ENCODE measurements around the gene RAB3GAP1. TPM values are rescaled to one million over a fixed set of nuclear protein-coding genes. Genes with fewer than 3 reads are reported as not detected.

RAB3GAP1 gene
- total RNA-seq, 1 experiment from 2014 or later = 63.4 TPM

GRCh38 chr2:135187270-135187669, 135.2 kb downstream of the RAB3GAP1 start:
- CTCF ChIA-PET = interaction anchor here (0.6 to 0.9 kb wide), 2 partner anchors 37 to 761 kb away, joined by 3 to 6 read pairs; no protein-coding TSS in a partner anchor

GRCh38 chr2:135189148-135189547, 137.1 kb downstream of the RAB3GAP1 start:
- Mint-ChIP-seq H3K4me1 (ENCODE audit: insufficient read depth, unreplicated experiment) (no peaks in the 10 kb centered on the region), H3K4me3 (ENCODE audit: unreplicated experiment) (no peak overlapping the region), H3K36me3 (ENCODE audit: insufficient read depth, unreplicated experiment) (peaks cover 7% of the 10 kb centered on the region), H3K27ac (ENCODE audit: low read depth, unreplicated experiment) (no peak overlapping the region), H3K27me3 (ENCODE audit: insufficient read depth, unreplicated experiment) (no peaks in the 10 kb centered on the region), H3K9me3 (ENCODE audit: unreplicated experiment) (no peaks in the 10 kb centered on the region)
- ChIA-PET POLR2A (no interaction called here), CTCF (no interaction called here)
- no peak for TF ChIP-seq CTCF (IDR thresholded peaks at IDR 0.05; ENCODE audit: unreplicated experiment)
- no peak for DNase-seq (ENCODE audit: unreplicated experiment)
- intact Hi-C loops (cut with micrococcal nuclease) = no loop called here
- BruUV-seq (replicated peaks) = no TSS peak

More at GRCh38 chr2:135187270-135187669, 135.2 kb downstream of the RAB3GAP1 start:
- BruUV-seq (replicated peaks) = no TSS peak
- H3K27ac Mint-ChIP-seq (ENCODE audit: low read depth, unreplicated experiment) = no peak overlapping the region
- H3K36me3 Mint-ChIP-seq (ENCODE audit: insufficient read depth, unreplicated experiment) = peaks cover 13% of the 10 kb centered on the region
- no peaks in the 10 kb centered on the region for H3K9me3 Mint-ChIP-seq (ENCODE audit: unreplicated experiment)
- H3K4me3 Mint-ChIP-seq (ENCODE audit: unreplicated experiment) = no peak overlapping the region
- no peaks in the 10 kb centered on the region for H3K4me1 Mint-ChIP-seq (ENCODE audit: insufficient read depth, unreplicated experiment)
- H3K27me3 Mint-ChIP-seq (ENCODE audit: insufficient read depth, unreplicated experiment) = no peaks in the 10 kb centered on the region
- TF ChIP-seq CTCF (IDR thresholded peaks at IDR 0.05; ENCODE audit: unreplicated experiment) = no peak
- POLR2A ChIA-PET = no interaction called here
- intact Hi-C loops (cut with micrococcal nuclease) = no loop called here
- no peak for DNase-seq (ENCODE audit: unreplicated experiment)

- peaks cover 7% of the 10 kb centered on the region for H3K36me3 Mint-ChIP-seq (ENCODE audit: insufficient read depth, unreplicated experiment)
- no peak for TF ChIP-seq CTCF (IDR thresholded peaks at IDR 0.05; ENCODE audit: unreplicated experiment)
- ChIA-PET POLR2A (interaction anchor here (0.6 kb wide), 1 partner anchor 181 kb away, joined by 3 read pairs; no protein-coding TSS in a partner anchor), CTCF (no interaction called here)
- H3K4me1 Mint-ChIP-seq (ENCODE audit: insufficient read depth, unreplicated experiment) = no peaks in the 10 kb centered on the region
- intact Hi-C loops (cut with micrococcal nuclease) = no loop called here
- no peak for DNase-seq (ENCODE audit: unreplicated experiment)
- H3K9me3 Mint-ChIP-seq (ENCODE audit: unreplicated experiment) = no peaks in the 10 kb centered on the region
- H3K4me3 Mint-ChIP-seq (ENCODE audit: unreplicated experiment) = no peak overlapping the region
- no peaks in the 10 kb centered on the region for H3K27me3 Mint-ChIP-seq (ENCODE audit: insufficient read depth, unreplicated experiment)
- no peak overlapping the region for H3K27ac Mint-ChIP-seq (ENCODE audit: low read depth, unreplicated experiment)
- no TSS peak for BruUV-seq (replicated peaks)
These were observed 138.7 kb downstream of the RAB3GAP1 start for GRCh38 chr2:135190799-135191198.

- ChIA-PET POLR2A (no interaction called here), CTCF (no interaction called here)
- BruUV-seq (replicated peaks) = no TSS peak
These were observed 146.4 kb downstream of the RAB3GAP1 start for GRCh38 chr2:135198481-135198880.

More at GRCh38 chr2:135198481-135198880, 146.4 kb downstream of the RAB3GAP1 start:
- intact Hi-C loops (cut with micrococcal nuclease) = no loop called here
- Mint-ChIP-seq H3K4me1 (ENCODE audit: insufficient read depth, unreplicated experiment) (no peaks in the 10 kb centered on the region), H3K27me3 (ENCODE audit: insufficient read depth, unreplicated experiment) (no peaks in the 10 kb centered on the region), H3K9me3 (ENCODE audit: unreplicated experiment) (no peaks in the 10 kb centered on the region), H3K4me3 (ENCODE audit: unreplicated experiment) (no peak overlapping the region), H3K36me3 (ENCODE audit: insufficient read depth, unreplicated experiment) (peaks cover 16% of the 10 kb centered on the region), H3K27ac (ENCODE audit: low read depth, unreplicated experiment) (no peak overlapping the region)
- DNase-seq (ENCODE audit: unreplicated experiment) = no peak
- TF ChIP-seq CTCF (IDR thresholded peaks at IDR 0.05; ENCODE audit: unreplicated experiment) = no peak
